Measurements from ENCODE around the gene DHRS7B. TPM values are rescaled to one million over a fixed set of nuclear protein-coding genes. Genes with fewer than 3 reads are reported as not detected.

DHRS7B gene
- total RNA-seq, 4 donors from 2014 or later, result 18.8 to 32.4 (median 22.3) TPM

GRCh38 chr17:21202512-21202911 lies 75.7 kb downstream of the DHRS7B start:
- peak overlapping the region in 1 of 4 donors; percentile 78 for H3K27ac ChIP-seq
- intact Hi-C loops (cut with DNase I), result no loop called here
- H3K9me3 ChIP-seq, result no peaks in the 10 kb centered on the region
- DNase-seq, result no peak
- no peak overlapping the region for H3K4me3 ChIP-seq
- H3K36me3 ChIP-seq, result peaks cover 0 to 47% (median 6%) of the 10 kb centered on the region in 3 donors
- peaks cover 35 to 86% (median 36%) of the 10 kb centered on the region in 3 donors for H3K4me1 ChIP-seq
- TF ChIP-seq CTCF (IDR thresholded peaks at IDR 0.05), result no peak
- TF ChIP-seq POLR2A (IDR thresholded peaks at IDR 0.05), result no peak
- WGBS, 2 donors, result no CpG with 5 or more reads among the region's 12 CpGs
- no peaks in the 10 kb centered on the region for H3K27me3 ChIP-seq

DNA sequence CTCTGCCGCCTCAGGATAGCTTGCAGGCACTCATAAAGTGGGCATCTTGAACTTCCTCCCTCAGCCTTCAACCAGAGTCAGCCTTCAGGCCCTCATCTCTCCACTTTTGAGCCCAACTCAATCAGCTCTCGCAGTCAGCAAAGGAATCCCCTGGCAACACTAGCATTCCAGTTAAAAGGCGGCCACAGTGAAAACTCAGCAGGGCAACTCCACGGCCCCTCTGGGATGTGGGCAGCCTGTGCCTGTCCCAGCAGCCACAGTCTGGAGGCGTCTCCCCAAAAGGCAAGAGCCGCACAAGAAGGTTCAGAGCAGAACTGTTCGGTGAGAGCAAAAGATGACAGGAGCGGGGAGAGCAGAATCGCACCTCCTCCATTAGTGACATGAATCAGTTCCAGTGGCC lies 78.2 kb downstream of the DHRS7B start:
- no peaks in the 10 kb centered on the region for H3K9me3 ChIP-seq
- no peak overlapping the region for H3K4me3 ChIP-seq
- no peak for DNase-seq
- H3K4me1 ChIP-seq, result peaks cover 30 to 81% (median 39%) of the 10 kb centered on the region in 3 donors
- 71 to 75% methylated on average over 3 to 5 of the region's 9 CpGs for WGBS, 2 donors
- no peak overlapping the region for H3K27ac ChIP-seq
- intact Hi-C loops (cut with DNase I), result no loop called here
- no peaks in the 10 kb centered on the region for H3K27me3 ChIP-seq
- peaks cover 0 to 57% (median 0%) of the 10 kb centered on the region in 3 donors for H3K36me3 ChIP-seq
- TF ChIP-seq CTCF (IDR thresholded peaks at IDR 0.05) (no peak), POLR2A (IDR thresholded peaks at IDR 0.05) (no peak)

GRCh38 chr17:21208352-21208751 lies 81.6 kb downstream of the DHRS7B start:
- Histone ChIP-seq H3K36me3 (peaks cover 0 to 50% (median 0%) of the 10 kb centered on the region in 3 donors), H3K4me3 (no peak overlapping the region), H3K27me3 (no peaks in the 10 kb centered on the region), H3K27ac (no peak overlapping the region), H3K9me3 (no peaks in the 10 kb centered on the region), H3K4me1 (peaks cover 38 to 81% (median 38%) of the 10 kb centered on the region in 3 donors)
- intact Hi-C loops (cut with DNase I), result no loop called here
- WGBS, 2 donors, result 75 to 84% methylated on average over 5 of the region's 7 CpGs
- no peak for DNase-seq
- TF ChIP-seq POLR2A (IDR thresholded peaks at IDR 0.05) (no peak), CTCF (IDR thresholded peaks at IDR 0.05) (no peak)

- Histone ChIP-seq H3K4me3 (no peak overlapping the region), H3K27me3 (no peaks in the 10 kb centered on the region), H3K27ac (peak overlapping the region in 2 of 4 donors; percentile 54 to 63), H3K36me3 (peaks cover 0 to 48% (median 0%) of the 10 kb centered on the region in 3 donors), H3K4me1 (peaks cover 37 to 72% (median 38%) of the 10 kb centered on the region in 3 donors), H3K9me3 (no peaks in the 10 kb centered on the region)
- DNase-seq, result no peak
- TF ChIP-seq POLR2A (IDR thresholded peaks at IDR 0.05) (no peak), CTCF (IDR thresholded peaks at IDR 0.05) (no peak)
- 48 to 50% methylated on average over 6 to 9 of the region's 17 CpGs for WGBS, 2 donors
- intact Hi-C loops (cut with DNase I), result loop anchor here (10.0 kb wide), 1 partner anchor 85 kb away; the partner anchor contains the start of gene DHRS7B
These were observed 82.9 kb downstream of the DHRS7B start for GRCh38 chr17:21209511-21210175.

DNA sequence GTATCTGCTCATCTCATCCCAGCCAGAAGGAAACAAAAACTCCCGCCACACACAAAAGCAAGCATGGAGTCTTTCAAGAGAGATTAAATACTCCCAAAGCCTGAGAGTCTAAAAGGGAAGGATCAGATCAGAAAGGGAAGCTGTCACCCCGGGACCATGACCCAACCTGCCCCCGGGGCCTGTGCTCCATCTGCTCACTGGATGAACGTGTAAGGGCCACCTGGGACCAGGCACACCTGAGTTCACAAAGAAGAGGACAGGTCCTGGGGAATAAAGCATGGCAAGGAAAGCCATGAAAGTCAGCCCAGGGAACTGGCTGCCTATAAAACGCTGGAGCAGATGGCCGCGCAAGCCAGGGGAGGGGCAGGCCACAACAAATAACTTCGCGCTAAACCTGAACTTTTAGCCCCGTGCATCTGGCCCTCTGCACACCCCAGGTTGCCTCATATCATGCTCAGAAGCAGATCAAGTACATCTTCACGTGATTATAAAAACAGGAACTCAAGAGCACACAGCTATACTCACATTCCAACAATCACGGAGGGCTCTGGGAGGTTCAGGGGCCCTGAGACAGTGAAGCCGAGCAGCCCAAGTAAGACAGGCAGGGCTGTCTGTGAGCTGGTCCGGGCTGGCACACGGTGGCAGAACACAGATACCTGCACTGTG lies 83.8 kb downstream of the DHRS7B start:
- DNase-seq, result no peak
- intact Hi-C loops (cut with DNase I), result loop anchor here (10.0 kb wide), 1 partner anchor 86 kb away; the partner anchor contains the start of gene DHRS7B
- H3K4me3 ChIP-seq, result no peak overlapping the region
- H3K27ac ChIP-seq, result peak overlapping the region in 1 of 4 donors; percentile 63
- no peaks in the 10 kb centered on the region for H3K27me3 ChIP-seq
- H3K36me3 ChIP-seq, result peaks cover 0 to 48% (median 0%) of the 10 kb centered on the region in 3 donors
- H3K9me3 ChIP-seq, result no peaks in the 10 kb centered on the region
- TF ChIP-seq POLR2A (IDR thresholded peaks at IDR 0.05), result no peak
- TF ChIP-seq CTCF (IDR thresholded peaks at IDR 0.05), result no peak
- H3K4me1 ChIP-seq, result peaks cover 42 to 72% (median 45%) of the 10 kb centered on the region in 3 donors
- WGBS, 2 donors, result 51 to 67% methylated on average over 14 to 15 of the region's 15 CpGs

All from esophagus squamous epithelium (tissue), 5 donors.